ENCODE data around the gene DPH2.

The DPH2 gene

DNA sequence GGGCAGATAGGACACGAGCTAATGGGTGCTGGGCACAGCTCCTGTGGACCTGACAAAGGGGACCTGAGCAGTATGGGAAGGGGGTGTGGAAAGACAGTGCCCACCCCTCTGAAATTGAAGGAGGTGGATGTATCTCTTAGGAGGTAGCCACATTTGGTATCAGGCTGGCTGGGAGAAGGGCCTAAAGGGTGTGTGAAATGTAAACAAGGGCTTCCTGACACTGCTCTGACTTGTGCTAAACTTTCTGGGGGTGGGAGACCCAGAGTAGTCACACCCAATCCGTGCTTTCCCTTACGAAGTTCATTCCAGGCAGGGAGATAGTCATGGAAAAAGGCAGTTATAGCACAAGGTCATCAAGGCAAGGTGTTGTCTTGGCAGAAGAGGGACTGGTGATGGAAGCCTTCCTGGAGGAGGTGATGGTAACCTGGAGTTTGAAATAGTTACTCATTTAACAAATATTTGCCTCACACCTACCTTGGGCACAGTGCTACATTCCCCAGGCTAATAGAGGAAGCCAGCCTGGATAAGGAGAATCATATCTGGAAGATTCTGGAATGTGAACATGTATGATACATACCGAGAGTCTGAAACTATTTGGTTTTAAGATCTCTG is 16.3 kb downstream of the DPH2 start:
- no peak for DNase-seq

DNA sequence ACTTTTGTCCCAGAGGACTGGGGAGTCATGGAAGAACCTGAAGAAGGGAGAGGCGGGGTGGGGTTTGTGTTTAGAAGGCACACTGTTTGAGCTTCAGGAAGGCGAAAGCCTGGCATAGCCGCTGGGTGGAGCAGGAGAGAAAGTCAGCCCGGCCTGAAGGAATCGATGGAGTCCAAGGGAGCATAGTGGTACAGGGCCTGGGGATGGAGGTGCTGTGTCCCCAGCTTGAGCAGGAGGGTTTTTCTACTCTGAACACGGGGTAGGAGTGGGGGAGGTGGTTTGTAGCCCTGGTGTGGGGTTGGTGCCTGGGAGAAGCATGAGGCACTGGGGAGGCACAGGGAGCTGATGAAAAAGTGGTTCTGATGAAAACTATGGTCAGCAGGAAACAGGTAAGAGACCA is 16.9 kb downstream of the DPH2 start:
- no peak for DNase-seq

DNA sequence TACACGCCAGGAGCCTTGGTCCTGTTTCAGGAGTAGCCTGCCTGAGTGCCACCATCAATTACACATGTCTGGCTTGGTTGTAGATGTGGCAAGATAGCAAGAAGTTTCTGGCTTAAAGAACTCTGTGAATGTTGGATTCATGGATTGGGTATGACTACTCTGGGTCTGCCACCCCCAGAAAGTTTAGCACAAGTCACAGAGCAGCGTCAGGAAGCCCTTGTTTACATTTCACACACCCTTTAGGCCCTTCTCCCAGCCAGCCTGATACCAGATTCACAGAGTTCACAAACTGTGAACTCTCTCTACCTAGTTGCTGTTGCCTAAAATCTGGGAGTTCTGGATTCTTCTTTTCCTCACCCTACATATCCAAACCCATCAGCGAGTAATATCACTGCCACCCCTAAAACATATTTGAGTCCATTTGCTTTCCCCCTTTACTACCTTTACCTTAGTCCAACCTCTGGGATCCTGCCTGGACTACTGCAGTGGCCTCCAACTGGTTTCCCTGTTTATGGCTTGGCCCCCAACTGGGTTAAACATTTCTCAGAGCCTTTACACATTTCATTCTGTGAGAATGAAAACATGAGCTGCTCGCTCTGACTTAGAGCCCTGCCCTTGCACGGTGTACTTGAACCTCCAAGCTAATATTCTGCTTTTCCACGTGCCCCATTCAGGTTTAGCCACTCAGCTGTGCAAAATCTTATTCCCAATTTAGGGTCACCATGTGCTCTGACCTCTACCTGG is 17.5 kb downstream of the DPH2 start:
- no peak for DNase-seq

DNA sequence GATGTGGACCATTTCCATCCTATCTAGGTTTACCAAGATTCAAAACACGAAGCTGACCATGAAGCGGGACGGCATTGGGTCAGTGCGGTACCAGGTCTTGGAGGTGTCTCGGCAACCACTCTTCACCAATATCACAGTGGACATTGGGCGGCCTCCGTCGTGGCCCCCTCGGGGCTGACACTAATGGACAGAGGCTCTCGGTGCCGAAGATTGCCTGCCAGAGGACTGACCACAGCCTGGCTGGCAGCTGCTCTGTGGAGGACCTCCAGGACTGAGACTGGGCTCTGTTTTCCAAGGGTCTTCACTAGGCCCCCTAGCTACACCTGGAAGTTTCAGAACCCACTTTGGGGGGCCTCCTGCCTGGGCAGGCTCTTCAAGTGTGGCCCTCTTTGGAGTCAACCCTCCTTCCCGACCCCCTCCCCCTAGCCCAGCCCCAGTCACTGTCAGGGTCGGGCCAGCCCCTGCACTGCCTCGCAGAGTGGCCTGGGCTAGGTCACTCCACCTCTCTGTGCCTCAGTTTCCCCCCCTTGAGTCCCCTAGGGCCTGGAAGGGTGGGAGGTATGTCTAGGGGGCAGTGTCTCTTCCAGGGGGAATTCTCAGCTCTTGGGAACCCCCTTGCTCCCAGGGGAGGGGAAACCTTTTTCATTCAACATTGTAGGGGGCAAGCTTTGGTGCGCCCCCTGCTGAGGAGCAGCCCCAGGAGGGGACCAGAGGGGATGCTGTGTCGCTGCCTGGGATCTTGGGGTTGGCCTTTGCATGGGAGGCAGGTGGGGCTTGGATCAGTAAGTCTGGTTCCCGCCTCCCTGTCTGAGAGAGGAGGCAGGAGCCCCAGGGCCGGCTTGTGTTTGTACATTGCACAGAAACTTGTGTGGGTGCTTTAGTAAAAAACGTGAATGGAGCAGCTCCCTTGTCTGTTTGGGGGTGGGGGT is 20.7 kb downstream of the DPH2 start:
- DNase-seq = no peak

DNA sequence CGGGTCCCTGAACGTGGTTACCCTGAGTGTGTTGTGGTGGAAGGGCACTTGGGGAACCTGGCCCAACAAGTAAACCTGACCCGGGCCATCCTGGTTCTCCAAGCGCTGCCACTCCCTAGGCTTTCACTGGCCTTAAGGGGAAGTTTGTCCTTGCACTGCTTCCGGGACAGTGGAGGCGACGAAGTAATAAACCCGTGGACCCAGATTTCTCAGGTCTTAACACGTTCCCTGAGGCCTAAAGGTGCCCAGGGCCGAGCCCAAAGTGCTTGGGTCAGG is 21.3 kb downstream of the DPH2 start:
- no peak for DNase-seq

DNA sequence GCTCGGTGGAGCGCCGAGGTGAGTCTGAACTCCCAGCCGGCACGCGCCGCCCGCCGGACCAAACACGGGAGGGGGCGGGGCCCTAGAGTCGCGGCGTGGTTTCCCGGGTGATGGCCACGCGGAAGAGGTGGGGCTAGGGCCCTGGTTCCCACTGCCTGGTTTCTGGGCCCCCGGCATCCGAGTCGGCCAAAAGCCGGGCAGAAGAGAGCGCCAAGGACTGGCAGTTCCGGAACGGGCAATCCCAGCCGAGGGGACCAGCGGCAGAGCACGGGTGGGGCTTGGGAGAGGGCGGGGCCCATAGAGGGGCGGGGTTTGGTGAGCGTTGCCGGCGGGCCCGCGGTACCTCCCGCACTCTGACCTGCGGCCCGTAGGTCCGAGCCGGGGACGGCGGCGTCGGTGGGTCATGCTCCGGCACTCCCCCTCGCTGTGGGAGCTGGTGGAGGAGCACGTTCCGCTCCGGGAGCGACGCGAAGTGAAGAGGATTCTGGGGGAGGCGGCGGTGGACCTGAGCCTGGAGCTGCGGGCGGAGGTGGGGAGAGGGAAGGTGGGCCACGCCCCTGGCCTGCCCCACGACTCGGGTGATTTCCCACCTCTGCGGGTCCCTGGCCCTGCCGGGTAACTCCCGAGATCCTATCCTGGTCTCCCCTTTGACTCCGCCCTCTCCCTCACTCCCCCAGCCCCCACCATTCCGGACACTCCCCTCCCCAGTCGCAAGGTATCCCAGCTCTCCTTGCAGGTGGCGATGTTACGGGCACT is 21.8 kb downstream of the DPH2 start, which contains the start of gene CCDC24:
Gene CCDC24 (plus strand): TSS at position 124 of the 756 bp plus-strand sequence. CDS start 280 bp downstream, at position 404.
- DNase-seq = peak; percentile 73

DNA sequence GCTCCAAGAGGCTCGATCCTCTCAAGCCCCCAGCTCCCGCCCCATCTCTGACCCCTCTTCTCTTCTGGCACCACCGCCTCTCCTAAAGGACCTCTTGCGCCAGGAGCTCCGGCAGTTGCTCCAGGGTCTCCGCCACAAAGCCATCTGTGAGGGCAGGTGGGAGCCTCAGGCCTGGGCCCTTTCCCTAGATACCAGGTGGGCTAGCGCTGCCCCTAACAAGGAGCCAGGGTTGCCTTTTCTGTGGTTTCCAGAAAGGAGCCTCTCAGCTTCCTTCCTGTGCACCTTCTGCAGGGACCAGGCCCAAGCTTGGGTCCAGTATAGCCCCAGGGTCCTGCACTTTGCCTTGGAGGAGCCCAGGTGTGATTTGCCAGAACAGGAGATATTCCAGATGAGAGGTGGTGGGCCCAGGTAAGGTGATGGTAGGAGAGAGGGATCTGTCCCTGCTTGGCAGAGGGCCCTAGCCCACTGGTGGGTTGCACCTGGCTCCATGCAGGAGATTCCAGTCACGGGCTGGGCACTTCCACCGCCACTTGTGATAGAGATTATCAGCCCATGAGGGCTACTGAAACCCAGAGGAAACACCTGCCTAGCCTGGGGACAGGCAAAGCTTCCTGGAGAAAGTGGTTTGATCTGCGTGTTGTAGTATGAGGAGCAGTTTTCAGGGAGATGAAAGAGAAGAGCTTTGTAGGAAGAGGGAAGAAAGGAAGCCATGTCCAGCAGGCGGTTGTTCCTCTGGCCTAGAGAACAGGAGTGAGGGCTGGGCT is 22.6 kb downstream of the DPH2 start:
- DNase-seq = no peak

DNA sequence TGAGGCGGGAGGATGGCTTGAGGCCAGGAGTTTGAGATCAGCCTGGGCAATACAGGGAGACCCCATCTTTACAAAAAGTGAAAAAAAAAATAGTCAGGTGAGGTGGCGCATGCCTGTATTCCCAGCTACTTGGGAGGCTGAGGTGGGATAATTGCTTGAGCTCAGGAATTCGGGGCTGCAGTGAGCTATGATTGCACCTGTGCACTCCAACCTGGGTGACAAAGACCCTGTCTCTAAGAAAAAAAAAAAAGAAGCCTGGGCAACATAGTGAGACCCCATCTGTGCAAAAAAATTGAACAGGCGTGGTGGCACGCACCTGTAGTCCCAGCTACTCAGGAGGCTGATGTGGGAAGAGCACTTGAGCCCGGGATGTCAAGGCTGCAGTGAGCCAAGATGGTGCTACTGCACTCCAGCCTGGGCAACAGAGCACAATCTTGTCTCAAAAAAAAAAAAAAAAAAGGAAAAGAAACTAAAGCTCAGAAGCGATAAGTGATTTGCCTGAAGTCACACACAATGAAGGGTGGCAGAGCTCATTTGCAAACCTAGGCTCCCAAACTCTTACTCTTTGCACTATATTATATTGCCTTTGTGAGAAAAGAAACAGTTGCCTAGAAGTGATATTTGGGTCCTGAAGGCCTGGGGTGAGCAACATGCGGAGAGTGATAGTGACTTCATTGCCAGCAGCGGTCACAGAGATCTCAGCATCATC is 23.6 kb downstream of the DPH2 start:
- no peak for DNase-seq

DNA sequence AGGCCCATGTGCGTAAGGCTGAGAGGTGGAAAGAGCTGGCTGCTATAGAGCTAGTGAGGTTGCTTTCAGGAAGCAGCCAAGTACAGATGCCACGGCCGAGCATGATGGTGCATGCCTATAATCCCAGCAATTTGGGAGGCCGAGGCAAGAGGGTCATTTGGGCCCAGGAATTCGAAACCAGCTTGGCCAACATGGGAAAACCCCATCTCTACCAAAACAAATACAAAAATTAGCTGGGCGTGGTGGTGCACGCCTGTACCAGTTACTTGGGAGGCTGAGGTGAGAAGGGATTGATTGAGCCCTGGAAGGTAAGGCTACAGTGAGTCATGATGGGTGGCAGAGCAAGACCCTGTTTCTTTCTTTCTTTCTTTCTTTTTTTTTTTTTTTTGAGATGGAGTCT is 24.3 kb downstream of the DPH2 start:
- DNase-seq = no peak

DNA sequence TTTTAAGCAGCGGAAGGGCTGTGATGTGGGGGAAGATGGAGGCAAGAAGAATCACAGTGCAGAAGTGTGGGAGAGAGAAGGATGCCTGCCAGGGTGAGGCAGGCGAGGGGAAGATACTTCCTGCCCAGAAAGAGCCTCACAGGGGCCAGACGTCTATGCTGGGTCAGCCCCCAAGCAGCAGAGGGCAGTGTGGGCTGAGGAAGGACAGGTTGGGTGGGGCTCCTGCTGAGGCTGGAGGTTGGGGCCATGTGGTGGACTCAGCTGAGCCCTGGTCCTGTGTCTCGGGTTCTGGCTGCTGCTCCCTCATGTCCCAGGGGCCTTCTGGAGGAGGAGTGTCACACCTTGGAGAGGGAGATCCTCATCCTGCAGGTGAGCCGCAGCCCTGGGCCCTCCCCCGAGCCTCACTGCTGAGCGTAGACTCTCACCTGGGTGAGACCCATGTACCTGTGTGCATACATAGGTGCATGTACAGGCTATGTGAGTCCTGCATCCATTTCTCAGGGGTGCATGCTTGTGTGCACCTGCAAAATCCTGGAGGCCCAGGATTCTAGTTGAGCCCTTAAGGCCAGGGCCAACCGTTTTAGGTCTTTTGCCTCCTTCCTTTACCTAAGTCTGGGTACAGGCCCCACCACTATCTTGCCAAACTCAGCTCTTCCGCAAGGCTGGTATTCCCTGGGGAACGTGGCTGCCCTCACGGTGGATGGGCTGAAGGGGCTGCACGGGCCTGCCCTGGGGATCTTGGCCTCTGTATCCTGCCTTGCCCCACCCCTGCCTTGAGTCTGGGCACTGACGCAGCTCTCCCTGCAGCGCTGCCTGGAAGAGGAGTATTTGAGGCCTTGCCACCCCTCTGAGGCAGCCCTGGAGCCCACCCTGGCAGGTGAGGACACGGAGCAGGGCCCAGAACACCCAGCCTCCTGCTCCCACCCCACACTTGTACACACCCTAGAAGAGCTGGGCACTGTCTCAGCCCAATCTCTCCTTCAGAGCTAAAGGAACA is 25.3 kb downstream of the DPH2 start:
- DNase-seq = no peak

DNA sequence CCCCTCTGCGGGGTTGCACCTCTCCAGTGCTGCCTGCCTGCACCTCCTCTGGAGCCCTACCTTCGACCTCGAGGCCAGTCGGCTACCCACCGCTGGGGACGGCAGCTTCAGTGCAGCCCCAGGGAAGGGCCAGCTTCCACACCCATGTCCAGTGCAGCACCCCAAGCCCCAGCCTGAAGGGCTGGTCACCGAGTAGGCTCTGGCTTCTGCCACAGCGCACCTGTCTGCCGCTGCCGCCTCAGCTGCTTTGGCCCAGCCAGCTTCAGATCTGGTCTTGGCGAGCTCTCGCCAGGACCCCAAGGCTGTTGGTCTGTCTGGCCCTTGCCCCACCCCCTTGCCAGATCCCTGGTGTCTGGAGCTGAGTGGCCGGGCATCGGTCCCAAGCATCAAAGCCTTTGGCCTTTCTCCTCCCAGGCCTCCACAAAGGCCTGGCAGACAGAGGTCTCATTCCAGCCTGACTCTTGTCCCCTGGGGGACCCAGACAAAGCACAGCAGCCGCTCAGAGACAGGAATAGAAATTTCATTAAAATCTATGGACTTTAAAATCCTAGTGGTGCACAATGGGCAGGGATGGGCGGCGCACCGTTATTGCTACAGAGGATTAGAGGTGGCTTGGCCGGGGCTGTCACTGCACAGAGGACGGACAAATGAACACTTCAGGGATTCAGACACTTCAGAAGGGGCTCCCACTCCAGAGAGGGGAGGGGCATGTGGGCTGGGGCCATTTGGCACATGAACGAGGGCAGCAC is 26.3 kb downstream of the DPH2 start:
- DNase-seq = no peak

DNA sequence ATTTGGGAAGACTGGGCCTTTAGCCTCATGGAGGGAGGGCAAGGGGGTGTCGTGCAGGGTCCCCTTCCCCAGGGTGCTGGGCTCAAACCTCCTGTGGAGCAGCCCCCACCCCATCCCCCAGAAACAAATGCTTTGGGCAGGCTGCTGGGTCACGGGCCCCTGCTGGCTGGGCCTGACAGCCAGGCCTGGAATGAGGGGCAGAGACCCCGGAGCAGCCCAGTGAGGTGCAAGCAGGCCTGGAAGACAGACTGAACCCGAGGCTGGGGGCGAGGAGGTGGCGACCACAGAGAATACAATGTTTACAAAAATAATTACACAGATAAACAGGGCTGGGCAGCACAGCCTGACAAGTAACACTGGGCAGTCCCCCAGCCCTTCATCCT is 26.9 kb downstream of the DPH2 start:
- DNase-seq = no peak

DNA sequence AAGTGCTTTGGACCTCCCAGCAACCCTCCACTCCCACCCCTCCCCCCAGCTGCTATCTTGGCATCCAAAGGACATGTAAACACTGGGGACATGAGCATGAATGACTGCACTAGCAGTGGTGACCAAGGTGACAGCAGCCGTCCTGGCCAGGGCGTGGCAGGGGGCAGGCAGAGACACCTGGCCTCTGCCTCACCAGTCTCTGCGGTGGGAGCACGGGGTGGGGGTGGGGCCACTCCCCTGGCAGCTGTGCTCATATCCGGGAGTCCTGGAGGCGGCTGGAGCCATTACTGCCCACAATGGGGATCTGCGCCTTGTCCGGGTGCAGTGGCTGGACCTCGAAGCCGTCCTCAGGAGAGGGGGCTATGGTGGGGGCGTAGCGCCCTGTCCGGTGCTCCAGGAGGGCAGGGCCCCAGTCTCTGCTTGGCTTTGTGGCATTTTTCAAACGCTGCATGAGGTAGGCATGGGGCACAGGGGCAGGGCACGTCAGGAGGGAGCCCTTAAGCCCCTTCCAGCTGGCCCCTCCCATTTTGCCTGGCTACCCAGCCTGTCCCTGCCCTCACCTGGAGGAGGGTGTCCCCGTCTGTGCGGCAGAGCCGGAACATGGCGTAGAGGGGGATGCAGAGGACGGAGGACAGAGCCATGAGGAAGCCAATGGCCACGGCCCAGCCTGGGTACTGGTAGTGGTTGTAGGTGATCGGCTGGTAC is 27.6 kb downstream of the DPH2 start:
- no peak for DNase-seq

DNA sequence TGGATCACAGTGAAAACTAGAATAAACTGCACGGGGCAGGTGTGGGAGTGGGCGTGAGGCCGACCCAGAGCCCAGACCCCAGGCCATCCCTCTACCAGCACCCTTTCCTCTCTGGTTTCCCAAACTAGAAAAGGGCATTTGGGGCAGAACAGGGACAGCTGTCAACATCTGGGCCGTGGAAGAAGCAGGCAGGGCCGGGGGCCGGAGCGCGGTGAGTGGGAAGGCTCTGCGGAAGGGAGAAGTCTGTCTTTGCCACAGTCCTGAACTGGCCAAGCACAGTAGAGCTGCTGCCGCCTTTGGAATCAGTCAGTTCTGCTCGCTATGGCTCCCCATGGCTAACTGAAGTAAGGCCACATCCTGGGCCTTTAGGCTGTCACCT is 28.2 kb downstream of the DPH2 start:
- no peak for DNase-seq

DNA sequence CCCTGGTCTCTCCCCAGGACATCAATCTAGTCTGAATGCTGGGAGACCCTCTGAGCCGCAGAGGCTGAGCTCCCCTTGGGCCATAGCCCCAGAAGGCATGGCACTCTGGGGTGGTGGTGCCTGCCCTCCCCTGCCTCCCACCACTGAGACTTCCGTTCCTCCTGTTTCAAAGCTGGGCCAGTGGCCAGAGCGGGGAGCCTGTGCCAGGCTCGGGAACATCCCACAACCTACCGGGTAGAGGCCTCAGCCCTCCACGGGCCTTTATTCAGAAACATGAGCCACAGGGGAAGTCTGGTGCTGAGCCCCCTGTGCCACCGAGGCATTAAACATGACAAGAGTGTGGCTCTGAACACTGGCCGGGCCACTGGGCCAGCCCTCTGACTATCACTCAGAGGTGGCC is 29.6 kb downstream of the DPH2 start:
- DNase-seq = no peak

DNA sequence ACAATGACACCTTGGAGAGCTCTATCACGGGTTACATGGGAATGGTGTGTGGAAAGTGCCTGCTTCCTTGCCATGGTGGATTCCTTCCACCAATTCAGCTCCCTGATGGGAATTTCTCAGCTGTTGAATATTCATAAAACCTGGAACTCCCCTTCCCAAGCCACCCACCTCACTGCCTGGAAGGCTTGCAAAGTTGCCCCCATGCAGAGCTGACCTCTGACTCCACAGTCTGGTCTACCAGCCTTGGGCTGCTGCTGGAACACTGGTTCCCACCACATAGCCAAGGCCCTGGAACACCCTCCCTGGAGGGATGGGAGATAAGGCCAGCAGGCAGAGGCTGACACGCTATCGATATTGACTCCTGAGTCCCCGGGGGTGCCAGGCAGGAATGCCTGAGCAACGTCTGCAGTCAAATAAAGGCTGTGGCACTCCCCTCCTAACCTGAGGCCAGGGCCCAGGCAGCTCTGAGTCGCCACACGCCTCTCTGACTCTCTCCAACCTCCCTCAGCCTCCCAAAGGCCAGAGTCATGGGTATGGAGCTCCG is 30.4 kb downstream of the DPH2 start:
- DNase-seq = no peak

DNA sequence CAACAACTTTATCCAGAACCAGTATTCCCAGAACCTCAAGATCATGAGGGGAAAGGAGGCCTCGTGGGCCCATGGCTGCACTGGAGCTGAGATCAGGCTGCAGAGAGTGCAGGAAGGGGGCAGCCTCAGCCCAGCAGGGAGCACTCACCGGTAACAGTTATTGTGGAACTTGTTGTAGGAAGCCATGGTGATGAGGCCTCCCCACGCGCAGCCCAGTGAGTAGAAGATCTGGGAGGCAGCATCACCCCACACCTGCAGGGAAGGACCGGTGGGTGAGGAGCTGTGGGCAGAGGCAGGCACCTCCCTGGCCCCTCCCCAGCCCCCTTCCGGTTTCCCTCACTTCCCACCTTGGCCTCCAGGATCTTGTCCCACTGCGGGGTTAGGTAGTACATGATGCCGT is 32.4 kb downstream of the DPH2 start:
- DNase-seq = no peak

DNA sequence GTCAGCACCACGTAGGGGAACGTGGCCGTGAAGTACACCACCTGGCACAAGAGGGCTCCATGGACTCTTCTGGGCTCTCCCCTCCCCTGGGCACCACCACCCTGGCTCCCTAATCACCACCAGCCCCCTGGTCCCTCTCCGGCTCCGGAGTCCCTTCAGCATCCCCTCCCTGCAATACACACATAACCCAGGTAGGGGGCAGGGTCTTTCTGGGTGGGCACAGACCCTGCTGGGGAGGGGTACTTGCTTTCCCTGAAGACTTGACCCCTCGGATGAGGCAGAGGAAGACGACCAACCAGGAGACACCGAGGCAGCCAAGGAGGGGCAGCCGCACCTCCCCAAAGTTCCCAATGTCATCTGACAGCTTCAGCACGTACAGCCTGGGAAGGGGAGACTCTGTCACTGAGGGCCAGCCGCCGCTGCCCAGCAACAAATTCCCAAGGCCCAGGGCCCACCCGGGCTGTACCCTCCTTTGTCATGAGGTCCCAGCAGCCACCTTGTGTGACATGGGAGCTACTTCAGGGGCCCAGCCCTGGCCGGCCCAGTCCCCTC is 32.9 kb downstream of the DPH2 start:
- no peak for DNase-seq

Data from fibroblast of upper back skin (primary cell).